Chondrocyte (in vitro differentiated cells): ENCODE results near the gene MRPL28. TPM values are rescaled to one million over a fixed set of nuclear protein-coding genes. Genes with fewer than 3 reads are reported as not detected.
"Not testable (repeated sequence)": the region's sequence is repeated elsewhere in the genome, so short reads cannot be mapped to it uniquely, and the experiment has no call there.

ENCODE experiments used
- DNase-seq: peaks from one replicate; pipeline ENCODE4 v3.0.0; 2021; ENCODE audit warnings: mixed read lengths, low spot score
- H3K27ac Mint-ChIP-seq: one replicate; pipeline ENCODE4 v1.8.0; 2021; ENCODE audit warnings: mild to moderate bottlenecking, moderate library complexity, mixed read lengths; ENCODE audit not compliant: unreplicated experiment
- H3K27me3 Mint-ChIP-seq: 2 replicates; pipeline ENCODE4 v1.8.0; 2021; ENCODE audit warnings: low read depth, mixed read lengths
- H3K36me3 Mint-ChIP-seq: 2 replicates; pipeline ENCODE4 v1.8.0; 2021; ENCODE audit warnings: low read depth, mixed read lengths
- H3K4me1 Mint-ChIP-seq: 2 replicates; pipeline ENCODE4 v1.8.0; 2021; ENCODE audit warnings: low read depth, mild to moderate bottlenecking, mixed read lengths
- H3K4me3 Mint-ChIP-seq: one replicate; pipeline ENCODE4 v1.8.0; 2021; ENCODE audit warnings: mild to moderate bottlenecking, moderate library complexity, mixed read lengths; ENCODE audit not compliant: unreplicated experiment
- H3K9me3 Mint-ChIP-seq: 2 replicates; pipeline ENCODE4 v1.8.0; 2021; ENCODE audit warnings: low read depth, mixed read lengths
- long read RNA-seq: library from polyadenylated mRNA; stranded (forward); transcript quantifications from one replicate; pipeline ENCODE4 v2.0.0, GENCODE V29; 2021
- total RNA-seq: library from RNA; stranded (reverse); gene quantifications from 3 replicates; pipeline ENCODE4 v1.2.1, GENCODE V29; 2021
- TF ChIP-seq, protein P1 (sequence below): fragments of 200-600 bp; sonication (generic); IDR thresholded peaks from 2 replicates; pipeline ENCODE4 v1.5.0; 2021; ENCODE audit warnings: antibody characterized with exemption, mild to moderate bottlenecking, moderate library complexity

The MRPL28 gene
- total RNA-seq, result 53.4 to 57.7 TPM (median 54.7 TPM) in 3 replicates
- long read RNA-seq, transcript MRPL28-201 (6 exons, 1,098 nt), result major isoform, 32 of 61 reads
- long read RNA-seq, transcript MRPL28-202 (6 exons, 865 nt), result minor isoform, 5 of 61 reads
- long read RNA-seq, partial matches to known transcripts, result 19 of 61 reads
- long read RNA-seq, other reads (novel, unspliced or antisense), result 3 of 61 reads

DNA sequence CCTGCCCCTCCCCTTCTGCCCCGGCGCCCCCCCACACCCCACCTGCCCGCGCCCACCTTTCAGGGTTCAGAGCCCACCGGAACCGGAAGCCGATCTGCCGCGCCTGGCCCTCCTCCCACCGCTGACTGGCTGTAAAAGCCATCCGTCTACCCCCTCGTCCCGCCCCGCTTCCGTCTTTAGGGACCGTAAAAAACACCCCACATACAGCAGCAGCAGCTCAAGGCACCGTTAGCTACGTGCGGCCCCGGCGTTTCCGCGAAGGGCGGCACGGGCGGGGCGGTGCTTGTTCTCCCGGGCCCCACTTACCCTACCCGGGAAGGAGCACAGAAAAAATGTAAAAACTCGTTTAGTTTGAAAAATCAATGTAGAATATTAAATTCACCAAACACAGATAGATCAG, at the start of gene MRPL28:
MRPL28 (minus strand) TSS at position 96 of the 400 bp plus-strand sequence. CDS start 320 bp downstream, outside the sequence.
- peaks cover 9% of the 10 kb centered on the region for H3K36me3 Mint-ChIP-seq
- H3K9me3 Mint-ChIP-seq, result no peaks in the 10 kb centered on the region
- H3K4me3 Mint-ChIP-seq, result peak within 1 kb of the TSS; percentile 75
- TF ChIP-seq, protein P1, sequence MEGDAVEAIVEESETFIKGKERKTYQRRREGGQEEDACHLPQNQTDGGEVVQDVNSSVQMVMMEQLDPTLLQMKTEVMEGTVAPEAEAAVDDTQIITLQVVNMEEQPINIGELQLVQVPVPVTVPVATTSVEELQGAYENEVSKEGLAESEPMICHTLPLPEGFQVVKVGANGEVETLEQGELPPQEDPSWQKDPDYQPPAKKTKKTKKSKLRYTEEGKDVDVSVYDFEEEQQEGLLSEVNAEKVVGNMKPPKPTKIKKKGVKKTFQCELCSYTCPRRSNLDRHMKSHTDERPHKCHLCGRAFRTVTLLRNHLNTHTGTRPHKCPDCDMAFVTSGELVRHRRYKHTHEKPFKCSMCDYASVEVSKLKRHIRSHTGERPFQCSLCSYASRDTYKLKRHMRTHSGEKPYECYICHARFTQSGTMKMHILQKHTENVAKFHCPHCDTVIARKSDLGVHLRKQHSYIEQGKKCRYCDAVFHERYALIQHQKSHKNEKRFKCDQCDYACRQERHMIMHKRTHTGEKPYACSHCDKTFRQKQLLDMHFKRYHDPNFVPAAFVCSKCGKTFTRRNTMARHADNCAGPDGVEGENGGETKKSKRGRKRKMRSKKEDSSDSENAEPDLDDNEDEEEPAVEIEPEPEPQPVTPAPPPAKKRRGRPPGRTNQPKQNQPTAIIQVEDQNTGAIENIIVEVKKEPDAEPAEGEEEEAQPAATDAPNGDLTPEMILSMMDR, result no peak
- peak within 1 kb of the TSS; percentile 89 for H3K27ac Mint-ChIP-seq
- H3K27me3 Mint-ChIP-seq, result no peaks in the 10 kb centered on the region
- peaks cover 11% of the 10 kb centered on the region for H3K4me1 Mint-ChIP-seq
- DNase-seq, result peak; percentile 96

DNA sequence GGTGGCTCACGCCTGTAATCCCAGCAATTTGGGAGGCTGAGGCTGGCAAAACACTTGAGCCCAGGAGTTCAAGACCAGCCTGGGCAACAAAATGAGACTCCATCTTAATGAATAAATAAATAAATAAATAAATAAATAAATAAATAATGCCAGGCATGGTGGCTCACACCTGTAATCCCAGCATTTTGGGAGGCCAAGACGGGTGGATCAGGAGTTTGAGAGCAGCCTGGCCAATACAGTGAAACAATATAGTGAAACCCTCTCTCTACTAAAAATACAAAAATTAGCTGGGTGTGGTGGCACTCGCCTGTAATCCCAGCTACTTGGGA, 44.8 kb upstream of the MRPL28 start:
- H3K36me3 Mint-ChIP-seq, H3K27ac Mint-ChIP-seq, H3K27me3 Mint-ChIP-seq, H3K4me3 Mint-ChIP-seq, H3K4me1 Mint-ChIP-seq, H3K9me3 Mint-ChIP-seq, DNase-seq: not testable (repeated sequence)

DNA sequence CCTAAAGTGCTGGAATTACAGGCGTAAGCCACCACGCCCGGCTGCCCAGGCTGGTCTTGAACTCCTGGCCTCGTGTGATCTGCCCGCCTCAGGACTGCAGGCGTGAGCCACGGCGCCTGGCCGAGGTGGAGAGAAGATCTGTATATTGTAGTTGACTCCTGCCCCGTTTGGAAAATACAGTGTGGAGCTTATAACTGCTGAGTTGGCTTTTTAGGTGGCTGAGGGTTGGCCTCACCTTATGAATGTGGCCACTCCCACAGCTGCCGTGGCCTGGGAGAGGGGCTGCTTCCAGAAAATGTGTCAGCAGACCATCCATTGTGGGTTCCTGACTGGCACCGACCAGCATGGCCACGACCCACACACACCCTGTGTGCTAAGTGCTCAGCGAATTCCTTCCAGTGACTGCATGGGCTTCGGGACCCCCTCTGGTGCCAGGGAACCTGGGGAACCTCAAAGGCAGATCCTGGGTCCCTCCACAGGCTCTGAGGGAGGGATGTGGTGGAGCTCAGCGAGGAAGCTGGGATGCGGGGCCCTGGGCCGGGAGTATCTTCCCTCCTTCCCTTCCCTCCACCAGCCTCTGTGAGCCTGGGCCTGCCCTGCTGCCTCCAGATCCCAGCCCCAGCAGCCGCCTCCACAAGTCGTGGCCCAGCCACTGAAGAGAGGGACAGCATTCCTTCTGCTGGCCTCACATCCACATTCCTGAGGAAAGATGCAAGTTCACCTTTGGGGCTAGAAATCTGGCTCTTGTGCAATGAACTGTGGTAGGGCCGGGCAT, 44.2 kb upstream of the MRPL28 start:
- TF ChIP-seq, protein P1, result no peak
- no peak for DNase-seq
- Mint-ChIP-seq H3K27me3 (no peaks in the 10 kb centered on the region), H3K9me3 (no peaks in the 10 kb centered on the region), H3K36me3 (peaks cover 4% of the 10 kb centered on the region), H3K27ac (no peak overlapping the region), H3K4me3 (no peak overlapping the region), H3K4me1 (peaks cover 3% of the 10 kb centered on the region)

DNA sequence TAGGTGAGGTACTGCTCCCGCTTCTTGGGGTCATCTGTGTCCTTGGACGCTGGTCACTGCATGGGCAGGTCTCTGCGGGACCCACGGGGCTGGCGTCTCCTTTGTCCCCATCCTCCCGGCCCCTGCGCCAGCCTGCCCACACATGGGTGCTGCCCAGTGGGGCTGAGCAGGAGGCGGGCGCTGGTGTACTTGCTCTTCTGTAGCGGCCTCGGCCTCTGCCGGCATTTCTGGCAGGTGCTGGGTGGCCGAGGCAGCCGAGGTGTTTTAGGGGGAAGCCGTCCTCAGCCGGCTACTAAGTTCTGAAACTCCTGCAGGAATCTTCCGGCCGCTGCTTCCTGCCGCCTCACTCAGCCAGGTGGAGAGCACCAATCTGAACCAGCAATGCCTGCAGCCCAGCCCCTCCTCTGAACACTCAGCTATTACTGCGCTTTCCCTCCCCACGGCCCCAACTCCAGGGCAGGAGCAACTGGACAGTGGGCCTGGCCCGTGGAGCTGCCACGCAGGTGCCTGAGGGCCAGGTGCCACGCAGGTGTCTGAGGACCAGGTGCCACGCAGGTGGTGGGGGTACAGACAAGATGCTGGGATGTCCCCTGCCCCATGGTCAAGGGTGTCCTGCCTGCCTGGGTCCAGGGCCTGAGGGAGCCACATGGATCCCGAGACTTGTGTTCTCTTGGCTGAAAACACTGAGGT, 41.4 kb upstream of the MRPL28 start:
- DNase-seq, result no peak
- Mint-ChIP-seq H3K36me3 (peaks cover 4% of the 10 kb centered on the region), H3K9me3 (no peaks in the 10 kb centered on the region), H3K4me3 (no peak overlapping the region), H3K27ac (no peak overlapping the region), H3K4me1 (peaks cover 6% of the 10 kb centered on the region), H3K27me3 (no peaks in the 10 kb centered on the region)
- TF ChIP-seq, protein P1, result no peak

DNA sequence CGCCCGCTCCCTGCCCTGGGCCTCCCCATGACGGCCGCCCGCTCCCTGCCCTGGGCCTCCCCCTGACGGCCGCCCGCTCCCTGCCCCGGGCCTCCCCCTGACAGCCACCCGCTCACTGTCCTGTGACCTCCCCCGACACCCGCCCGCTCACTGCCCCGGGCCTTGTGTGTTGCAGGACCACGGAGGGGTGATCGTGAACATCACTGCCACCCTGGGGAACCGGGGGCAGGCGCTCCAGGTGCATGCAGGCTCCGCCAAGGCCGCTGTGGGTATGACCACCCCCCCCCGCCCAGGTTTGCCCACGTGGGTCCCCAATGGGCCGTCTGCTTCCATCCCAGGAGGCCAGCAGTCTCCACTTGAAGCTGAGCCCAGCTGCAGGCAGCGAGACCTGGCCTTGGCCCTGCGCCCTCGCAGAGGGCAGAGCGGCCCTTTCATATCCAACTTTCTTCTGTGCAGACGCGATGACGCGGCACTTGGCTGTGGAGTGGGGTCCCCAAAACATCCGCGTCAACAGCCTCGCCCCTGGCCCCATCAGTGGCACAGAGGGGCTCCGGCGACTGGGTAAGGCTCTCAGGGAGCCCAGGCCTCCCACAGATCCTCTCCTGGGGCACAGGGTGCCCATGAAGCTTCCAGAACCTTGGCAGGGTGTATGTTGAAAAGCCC, 40.3 kb upstream of the MRPL28 start:
- H3K9me3 Mint-ChIP-seq, result no peaks in the 10 kb centered on the region
- no peak overlapping the region for H3K4me3 Mint-ChIP-seq
- no peak overlapping the region for H3K27ac Mint-ChIP-seq
- H3K36me3 Mint-ChIP-seq, result peaks cover 4% of the 10 kb centered on the region
- DNase-seq, result no peak
- peaks cover 6% of the 10 kb centered on the region for H3K4me1 Mint-ChIP-seq
- H3K27me3 Mint-ChIP-seq, result no peaks in the 10 kb centered on the region
- TF ChIP-seq, protein P1, result no peak
